Sigmoid colon (tissue), 4 donors: ENCODE data around the gene EFR3B.

ENCODE experiments used
- CTCF ChIP-seq, 4 experiments: fragments of 450-650 bp in 3 of 4; fragments of 200-600 bp in 1 of 4; IDR thresholded peaks; one replicate each; pipeline ENCODE4 v1.5.1; 2016 to 2019; ENCODE audit warnings: antibody characterized with exemption in 4 of 4, mild to moderate bottlenecking in 3 of 4, moderate library complexity in 2 of 4
- EP300 ChIP-seq, 4 donors: sonication (generic); formaldehyde crosslinking; IDR thresholded peaks; one replicate each; pipeline ENCODE4 v1.6.1; 2017; ENCODE audit warnings: antibody characterized with exemption in 4 of 4
- POLR2A ChIP-seq, 2 donors: fragments of 450-650 bp; IDR thresholded peaks; one replicate each; pipeline ENCODE4 v1.6.1; 2016; ENCODE audit warnings: antibody characterized with exemption in 2 of 2, mild to moderate bottlenecking in 2 of 2, moderate library complexity in 2 of 2
- POLR2AphosphoS5 ChIP-seq, 4 donors: sonication (generic); formaldehyde crosslinking; IDR thresholded peaks; one replicate each; pipeline ENCODE4 v1.6.1; 2017; ENCODE audit warnings: antibody characterized with exemption in 4 of 4

DNA sequence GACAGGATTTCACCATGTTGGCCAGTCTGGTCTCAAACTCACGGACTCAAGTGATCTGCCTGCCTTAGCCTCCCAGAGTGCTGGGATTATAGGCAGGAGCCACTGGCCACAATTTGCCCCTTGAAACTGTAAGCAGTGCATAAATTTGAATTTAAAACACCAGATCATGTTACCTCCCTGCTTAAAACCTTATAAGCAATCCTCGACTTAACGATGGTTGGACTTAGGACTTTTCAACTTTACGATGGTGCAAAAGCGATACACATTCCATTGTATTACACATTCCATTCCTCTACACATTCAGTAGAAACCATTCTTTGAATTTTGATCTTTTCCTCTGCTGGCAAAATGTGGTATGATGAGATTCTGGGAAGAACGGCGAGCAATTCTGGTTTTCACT, 23.2 kb upstream of the EFR3B start:
- TF ChIP-seq CTCF (IDR thresholded peaks at IDR 0.05) (no peak), POLR2AphosphoS5 (IDR thresholded peaks at IDR 0.05) (no peak), POLR2A (IDR thresholded peaks at IDR 0.05) (no peak), EP300 (IDR thresholded peaks at IDR 0.05) (no peak)
